ENCODE data around the gene GRIN2A.

DNA sequence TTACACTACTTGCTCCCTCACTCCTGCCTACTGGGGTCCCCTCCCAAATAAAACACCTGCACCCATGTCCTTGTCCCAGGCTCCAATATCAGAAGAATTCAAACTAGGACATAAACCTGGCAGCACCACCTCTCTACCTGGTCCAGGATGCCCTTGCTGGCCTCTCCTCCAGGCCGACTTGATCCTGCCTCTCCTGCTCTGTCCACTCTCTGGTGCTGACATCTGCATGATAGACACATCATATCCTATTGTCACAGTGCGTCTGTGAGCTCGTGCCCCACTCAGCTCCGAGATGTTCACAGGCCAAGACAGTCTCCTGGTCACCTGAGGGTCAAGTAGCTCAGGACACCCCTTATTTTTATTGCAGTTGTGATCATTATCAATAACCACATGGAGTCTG is 31.5 kb upstream of the GRIN2A start:
- TF ChIP-seq GABPA (IDR thresholded peaks at IDR 0.05; ENCODE audit: low read depth) (no peak), SPI1 (IDR thresholded peaks at IDR 0.05; ENCODE audit: borderline replicate concordance, low read depth) (no peak), POLR2AphosphoS5 (IDR thresholded peaks at IDR 0.05; ENCODE audit: low read depth) (no peak)
- TF ChIP-seq, protein P1, sequence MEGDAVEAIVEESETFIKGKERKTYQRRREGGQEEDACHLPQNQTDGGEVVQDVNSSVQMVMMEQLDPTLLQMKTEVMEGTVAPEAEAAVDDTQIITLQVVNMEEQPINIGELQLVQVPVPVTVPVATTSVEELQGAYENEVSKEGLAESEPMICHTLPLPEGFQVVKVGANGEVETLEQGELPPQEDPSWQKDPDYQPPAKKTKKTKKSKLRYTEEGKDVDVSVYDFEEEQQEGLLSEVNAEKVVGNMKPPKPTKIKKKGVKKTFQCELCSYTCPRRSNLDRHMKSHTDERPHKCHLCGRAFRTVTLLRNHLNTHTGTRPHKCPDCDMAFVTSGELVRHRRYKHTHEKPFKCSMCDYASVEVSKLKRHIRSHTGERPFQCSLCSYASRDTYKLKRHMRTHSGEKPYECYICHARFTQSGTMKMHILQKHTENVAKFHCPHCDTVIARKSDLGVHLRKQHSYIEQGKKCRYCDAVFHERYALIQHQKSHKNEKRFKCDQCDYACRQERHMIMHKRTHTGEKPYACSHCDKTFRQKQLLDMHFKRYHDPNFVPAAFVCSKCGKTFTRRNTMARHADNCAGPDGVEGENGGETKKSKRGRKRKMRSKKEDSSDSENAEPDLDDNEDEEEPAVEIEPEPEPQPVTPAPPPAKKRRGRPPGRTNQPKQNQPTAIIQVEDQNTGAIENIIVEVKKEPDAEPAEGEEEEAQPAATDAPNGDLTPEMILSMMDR (IDR thresholded peaks at IDR 0.05; ENCODE audit: insufficient read depth, low read length): no peak
- TF ChIP-seq, protein P2, sequence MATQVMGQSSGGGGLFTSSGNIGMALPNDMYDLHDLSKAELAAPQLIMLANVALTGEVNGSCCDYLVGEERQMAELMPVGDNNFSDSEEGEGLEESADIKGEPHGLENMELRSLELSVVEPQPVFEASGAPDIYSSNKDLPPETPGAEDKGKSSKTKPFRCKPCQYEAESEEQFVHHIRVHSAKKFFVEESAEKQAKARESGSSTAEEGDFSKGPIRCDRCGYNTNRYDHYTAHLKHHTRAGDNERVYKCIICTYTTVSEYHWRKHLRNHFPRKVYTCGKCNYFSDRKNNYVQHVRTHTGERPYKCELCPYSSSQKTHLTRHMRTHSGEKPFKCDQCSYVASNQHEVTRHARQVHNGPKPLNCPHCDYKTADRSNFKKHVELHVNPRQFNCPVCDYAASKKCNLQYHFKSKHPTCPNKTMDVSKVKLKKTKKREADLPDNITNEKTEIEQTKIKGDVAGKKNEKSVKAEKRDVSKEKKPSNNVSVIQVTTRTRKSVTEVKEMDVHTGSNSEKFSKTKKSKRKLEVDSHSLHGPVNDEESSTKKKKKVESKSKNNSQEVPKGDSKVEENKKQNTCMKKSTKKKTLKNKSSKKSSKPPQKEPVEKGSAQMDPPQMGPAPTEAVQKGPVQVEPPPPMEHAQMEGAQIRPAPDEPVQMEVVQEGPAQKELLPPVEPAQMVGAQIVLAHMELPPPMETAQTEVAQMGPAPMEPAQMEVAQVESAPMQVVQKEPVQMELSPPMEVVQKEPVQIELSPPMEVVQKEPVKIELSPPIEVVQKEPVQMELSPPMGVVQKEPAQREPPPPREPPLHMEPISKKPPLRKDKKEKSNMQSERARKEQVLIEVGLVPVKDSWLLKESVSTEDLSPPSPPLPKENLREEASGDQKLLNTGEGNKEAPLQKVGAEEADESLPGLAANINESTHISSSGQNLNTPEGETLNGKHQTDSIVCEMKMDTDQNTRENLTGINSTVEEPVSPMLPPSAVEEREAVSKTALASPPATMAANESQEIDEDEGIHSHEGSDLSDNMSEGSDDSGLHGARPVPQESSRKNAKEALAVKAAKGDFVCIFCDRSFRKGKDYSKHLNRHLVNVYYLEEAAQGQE (IDR thresholded peaks at IDR 0.05; ENCODE audit: insufficient replicate concordance, low read depth): no peak

Data from HL-60 (cell line).